GM19455 (cell line): Measurements from ENCODE around the gene ADO.
"Not testable (repeated sequence)": the region's sequence is repeated elsewhere in the genome, so short reads cannot be mapped to it uniquely, and the experiment has no call there.

Source experiments
- ATAC-seq: cut with Tn5 transposase; IDR thresholded peaks from one replicate; pipeline ENCODE4 v1.9.1; 2021; ENCODE audit not compliant: unreplicated experiment

The ADO gene

GRCh38 chr10:62804356-62805230 lies at the start of gene ADO:
TSS of gene ADO (plus strand) at chr10:62804720. CDS start at chr10:62805060, 340 bp downstream.
- peak; percentile 86 for ATAC-seq

DNA sequence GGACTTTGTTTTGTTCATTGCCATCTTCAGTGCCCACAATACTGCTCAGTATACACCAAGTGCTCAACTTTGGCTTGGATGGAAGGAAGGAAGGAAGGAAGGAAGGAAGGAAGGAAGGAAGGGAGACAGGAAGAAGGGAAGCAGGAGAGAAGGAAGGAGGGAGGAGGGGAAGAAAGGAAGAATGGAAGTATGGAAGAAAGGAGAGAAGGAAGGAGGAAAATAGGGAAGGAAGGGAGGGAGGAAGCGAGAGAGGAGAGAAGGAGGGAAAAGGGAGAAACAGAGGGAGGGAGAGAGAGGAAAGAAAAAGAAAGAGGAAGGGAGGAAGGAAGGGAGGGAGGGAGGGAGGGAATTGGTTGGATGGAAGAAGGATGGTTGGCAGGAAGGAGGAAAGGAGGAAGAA lies 49.6 kb upstream of the ADO start:
- no peak for ATAC-seq

- ATAC-seq: no peak
These were observed 48.6 kb upstream of the ADO start for GRCh38 chr10:62755662-62756653.

DNA sequence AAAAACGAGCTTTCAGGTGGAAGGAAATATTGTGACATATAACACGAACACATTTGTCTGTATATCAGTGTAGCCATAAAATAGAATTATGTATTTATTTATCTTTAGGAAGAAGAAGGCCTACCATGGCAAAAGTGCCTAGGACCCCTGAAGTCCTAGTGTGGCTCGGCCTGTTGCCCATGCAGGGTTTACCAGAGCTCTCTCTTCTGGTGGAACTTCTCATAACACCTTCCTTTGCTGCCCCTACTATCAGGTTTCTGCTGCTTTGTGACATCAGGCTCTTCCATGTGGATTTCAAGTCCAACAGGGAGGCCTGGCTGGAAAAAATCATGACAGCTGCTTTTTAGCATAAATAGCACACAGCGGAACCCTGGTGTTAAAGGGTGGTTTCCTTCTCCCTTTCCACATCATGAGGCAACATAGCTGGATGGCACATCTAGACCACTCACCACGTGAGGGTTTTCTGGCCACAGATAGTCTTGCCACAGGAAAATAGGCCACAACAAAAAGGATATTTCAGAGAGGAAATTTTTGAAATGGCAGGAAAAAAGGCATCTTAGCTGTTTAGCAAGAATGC lies 44.8 kb upstream of the ADO start:
- ATAC-seq: no peak

GRCh38 chr10:62760401-62760800 lies 44.1 kb upstream of the ADO start:
- ATAC-seq: no peak

GRCh38 chr10:62761115-62761514 lies 43.4 kb upstream of the ADO start:
- no peak for ATAC-seq

- no peak for ATAC-seq
These were observed 41.4 kb upstream of the ADO start for GRCh38 chr10:62763155-62763554.

GRCh38 chr10:62764011-62764410 lies 40.5 kb upstream of the ADO start:
- ATAC-seq: no peak

DNA sequence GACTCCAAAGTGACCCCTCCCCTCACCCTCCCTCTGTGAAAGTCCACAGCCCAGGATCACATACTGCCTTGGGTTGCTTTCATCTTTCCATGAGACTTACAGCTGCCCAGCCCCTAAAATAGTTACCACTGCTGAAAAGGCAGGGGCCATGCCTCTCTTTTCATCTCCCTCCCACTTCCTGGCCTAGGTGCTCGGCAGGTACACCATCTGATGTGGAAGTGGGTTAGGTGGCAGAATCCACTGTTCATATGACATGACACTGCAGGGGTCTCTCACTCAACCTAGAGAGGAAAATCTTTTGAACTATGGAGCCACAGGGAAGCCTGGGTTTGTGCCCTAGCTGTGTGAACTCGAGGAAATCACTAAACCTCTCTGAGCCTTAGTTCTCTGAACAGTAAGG lies 38.8 kb upstream of the ADO start:
- ATAC-seq: no peak

GRCh38 chr10:62766386-62766785 lies 38.1 kb upstream of the ADO start:
- ATAC-seq: no peak

DNA sequence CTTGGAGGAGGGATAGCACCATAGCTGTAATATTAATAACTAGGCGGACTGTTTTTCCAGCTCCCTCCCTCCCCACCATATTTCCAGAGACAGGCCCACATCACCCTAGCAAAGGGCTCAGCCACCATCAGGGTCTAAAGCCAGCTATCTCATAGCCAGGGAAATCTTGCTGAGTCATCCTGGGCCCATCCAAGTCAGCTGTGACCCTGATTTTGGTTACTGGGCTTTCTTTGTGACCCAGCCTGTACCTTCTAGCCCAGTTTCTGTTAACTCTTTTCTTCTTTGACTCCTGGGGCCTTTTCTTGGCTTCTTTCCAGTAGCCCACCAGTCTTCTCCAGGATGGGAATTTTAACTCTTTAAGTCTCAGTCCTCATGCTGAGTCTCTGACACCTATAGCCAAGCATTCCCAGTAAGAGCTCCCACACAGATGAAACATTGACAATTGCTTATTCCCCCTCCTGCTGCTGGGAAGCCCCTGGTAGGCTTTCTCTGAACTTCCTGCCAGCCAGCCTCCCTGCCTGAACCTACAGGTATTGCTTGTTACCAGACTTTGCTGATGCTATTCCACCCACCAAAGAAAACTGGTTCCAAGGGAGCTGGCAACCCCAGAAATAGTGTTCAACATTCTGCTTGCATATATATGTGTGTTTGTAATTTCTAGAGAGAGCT lies 34.8 kb upstream of the ADO start:
- ATAC-seq: no peak

GRCh38 chr10:62772186-62772974 lies 32.1 kb upstream of the ADO start:
- ATAC-seq: no peak

DNA sequence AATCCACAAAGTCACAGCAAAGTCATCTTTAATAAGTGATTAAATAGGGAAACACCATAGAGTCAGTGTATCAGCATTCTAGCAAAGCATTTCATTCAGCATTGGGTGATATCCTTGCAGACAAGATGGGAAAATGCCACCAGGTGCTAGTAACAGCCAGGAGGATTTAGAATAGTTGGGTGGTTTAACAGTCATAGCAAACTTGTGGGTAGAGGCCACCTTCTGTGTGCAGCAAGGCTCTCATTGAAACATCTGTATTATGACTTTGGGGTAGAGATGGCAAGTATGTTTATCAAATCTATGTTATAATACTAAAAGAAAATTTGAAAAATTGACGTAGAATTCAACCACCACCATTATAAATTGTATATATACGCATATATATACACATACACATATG lies 26.4 kb upstream of the ADO start:
- ATAC-seq: no peak

GRCh38 chr10:62779487-62780248 lies 24.9 kb upstream of the ADO start:
- peak; percentile 89 for ATAC-seq

- not testable (repeated sequence) for ATAC-seq
These were observed 20.0 kb upstream of the ADO start for GRCh38 chr10:62784537-62784936.

GRCh38 chr10:62788285-62788684 lies 16.2 kb upstream of the ADO start:
- not testable (repeated sequence) for ATAC-seq

- ATAC-seq: no peak
These were observed 15.6 kb upstream of the ADO start for GRCh38 chr10:62788861-62789467.

GRCh38 chr10:62790019-62790555 lies 14.4 kb upstream of the ADO start:
- no peak for ATAC-seq

- no peak for ATAC-seq
These were observed 13.9 kb upstream of the ADO start for GRCh38 chr10:62790571-62790970.
